ENCODE data around the gene DEFB118. TPM values are rescaled to one million over a fixed set of nuclear protein-coding genes. Genes with fewer than 3 reads are reported as not detected.
"Not testable (repeated sequence)": the region's sequence is repeated elsewhere in the genome, so short reads cannot be mapped to it uniquely, and the experiment has no call there.

Gene DEFB118
- not detected for total RNA-seq

- H3K4me1 ChIP-seq (ENCODE audit: control insufficient read depth in 3 of 3, insufficient read depth in 3 of 3, low read length in 3 of 3): no peaks in the 10 kb centered on the region
- no peak within 1 kb of the TSS for H3K9ac ChIP-seq (ENCODE audit: low read depth in 1 of 3, low read length in 3 of 3)
- no peaks in the 10 kb centered on the region for H3K36me3 ChIP-seq (ENCODE audit: control insufficient read depth in 3 of 3, insufficient read depth in 3 of 3, low read length in 3 of 3)
- H3K9me3 ChIP-seq (ENCODE audit: control insufficient read depth in 3 of 3, low read length in 3 of 3): no peaks in the 10 kb centered on the region
- no peak within 1 kb of the TSS for H3K4me3 ChIP-seq (ENCODE audit: low read length in 3 of 3)
- no peaks in the 10 kb centered on the region for H3K27me3 ChIP-seq (ENCODE audit: control insufficient read depth in 3 of 3, insufficient read depth in 3 of 3, low read length in 3 of 3)
- H3K27ac ChIP-seq (ENCODE audit: low read depth, low read length): no peak within 1 kb of the TSS
These were observed at the start of gene DEFB118 for GRCh38 chr20:31368301-31368700. Gene DEFB118, plus strand, starts transcription at chr20:31368601. Its CDS starts 50 bp downstream, at chr20:31368651.

GRCh38 chr20:31322504-31322903 lies 45.9 kb upstream of the DEFB118 start:
- no peak overlapping the region for H3K4me3 ChIP-seq (ENCODE audit: low read length in 3 of 3)
- H3K27me3 ChIP-seq (ENCODE audit: control insufficient read depth in 3 of 3, insufficient read depth in 3 of 3, low read length in 3 of 3): no peaks in the 10 kb centered on the region
- no peaks in the 10 kb centered on the region for H3K36me3 ChIP-seq (ENCODE audit: control insufficient read depth in 3 of 3, insufficient read depth in 3 of 3, low read length in 3 of 3)
- H3K27ac ChIP-seq (ENCODE audit: low read depth, low read length): no peak overlapping the region
- H3K9me3 ChIP-seq (ENCODE audit: control insufficient read depth in 3 of 3, low read length in 3 of 3): peaks cover 0 to 8% (median 4%) of the 10 kb centered on the region in 3 donors
- H3K4me1 ChIP-seq (ENCODE audit: control insufficient read depth in 3 of 3, insufficient read depth in 3 of 3, low read length in 3 of 3): no peaks in the 10 kb centered on the region
- no peak overlapping the region for H3K9ac ChIP-seq (ENCODE audit: low read depth in 1 of 3, low read length in 3 of 3)

- Histone ChIP-seq H3K9ac (ENCODE audit: low read depth in 1 of 3, low read length in 3 of 3) (no peak overlapping the region), H3K4me3 (ENCODE audit: low read length in 3 of 3) (no peak overlapping the region), H3K27ac (ENCODE audit: low read depth, low read length) (no peak overlapping the region), H3K4me1 (ENCODE audit: control insufficient read depth in 3 of 3, insufficient read depth in 3 of 3, low read length in 3 of 3) (no peaks in the 10 kb centered on the region), H3K36me3 (ENCODE audit: control insufficient read depth in 3 of 3, insufficient read depth in 3 of 3, low read length in 3 of 3) (no peaks in the 10 kb centered on the region), H3K9me3 (ENCODE audit: control insufficient read depth in 3 of 3, low read length in 3 of 3) (no peaks in the 10 kb centered on the region), H3K27me3 (ENCODE audit: control insufficient read depth in 3 of 3, insufficient read depth in 3 of 3, low read length in 3 of 3) (no peaks in the 10 kb centered on the region)
These were observed 37.5 kb upstream of the DEFB118 start for GRCh38 chr20:31330893-31331292.

GRCh38 chr20:31341470-31341869 lies 26.9 kb upstream of the DEFB118 start:
- H3K36me3 ChIP-seq (ENCODE audit: control insufficient read depth in 3 of 3, insufficient read depth in 3 of 3, low read length in 3 of 3): no peaks in the 10 kb centered on the region
- H3K4me3 ChIP-seq (ENCODE audit: low read length in 3 of 3): no peak overlapping the region
- H3K9ac ChIP-seq (ENCODE audit: low read depth in 1 of 3, low read length in 3 of 3): no peak overlapping the region
- H3K27me3 ChIP-seq (ENCODE audit: control insufficient read depth in 3 of 3, insufficient read depth in 3 of 3, low read length in 3 of 3): peaks cover 0 to 3% (median 0%) of the 10 kb centered on the region in 3 donors
- no peak overlapping the region for H3K27ac ChIP-seq (ENCODE audit: low read depth, low read length)
- no peaks in the 10 kb centered on the region for H3K4me1 ChIP-seq (ENCODE audit: control insufficient read depth in 3 of 3, insufficient read depth in 3 of 3, low read length in 3 of 3)
- no peaks in the 10 kb centered on the region for H3K9me3 ChIP-seq (ENCODE audit: control insufficient read depth in 3 of 3, low read length in 3 of 3)

- Histone ChIP-seq H3K9ac (ENCODE audit: low read depth in 1 of 3, low read length in 3 of 3) (no peak overlapping the region), H3K4me1 (ENCODE audit: control insufficient read depth in 3 of 3, insufficient read depth in 3 of 3, low read length in 3 of 3) (no peaks in the 10 kb centered on the region), H3K9me3 (ENCODE audit: control insufficient read depth in 3 of 3, low read length in 3 of 3) (peaks cover 0 to 4% (median 0%) of the 10 kb centered on the region in 3 donors), H3K27me3 (ENCODE audit: control insufficient read depth in 3 of 3, insufficient read depth in 3 of 3, low read length in 3 of 3) (no peaks in the 10 kb centered on the region), H3K27ac (ENCODE audit: low read depth, low read length) (no peak overlapping the region), H3K36me3 (ENCODE audit: control insufficient read depth in 3 of 3, insufficient read depth in 3 of 3, low read length in 3 of 3) (no peaks in the 10 kb centered on the region), H3K4me3 (ENCODE audit: low read length in 3 of 3) (no peak overlapping the region)
These were observed 12.4 kb upstream of the DEFB118 start for GRCh38 chr20:31355981-31356380.

GRCh38 chr20:31363295-31363694 lies 5.1 kb upstream of the DEFB118 start:
- Histone ChIP-seq H3K36me3 (ENCODE audit: control insufficient read depth in 3 of 3, insufficient read depth in 3 of 3, low read length in 3 of 3) (no peaks in the 10 kb centered on the region), H3K27ac (ENCODE audit: low read depth, low read length) (no peak overlapping the region), H3K4me3 (ENCODE audit: low read length in 3 of 3) (no peak overlapping the region), H3K9ac (ENCODE audit: low read depth in 1 of 3, low read length in 3 of 3) (no peak overlapping the region), H3K27me3 (ENCODE audit: control insufficient read depth in 3 of 3, insufficient read depth in 3 of 3, low read length in 3 of 3) (no peaks in the 10 kb centered on the region), H3K9me3 (ENCODE audit: control insufficient read depth in 3 of 3, low read length in 3 of 3) (no peaks in the 10 kb centered on the region), H3K4me1 (ENCODE audit: control insufficient read depth in 3 of 3, insufficient read depth in 3 of 3, low read length in 3 of 3) (no peaks in the 10 kb centered on the region)

GRCh38 chr20:31364272-31364671 lies 4.1 kb upstream of the DEFB118 start:
- not testable (repeated sequence) for H3K27ac ChIP-seq (ENCODE audit: low read depth, low read length)

GRCh38 chr20:31374346-31374745 lies 5.9 kb downstream of the DEFB118 start:
- Histone ChIP-seq H3K9ac (ENCODE audit: low read depth in 1 of 3, low read length in 3 of 3) (no peak overlapping the region), H3K4me1 (ENCODE audit: control insufficient read depth in 3 of 3, insufficient read depth in 3 of 3, low read length in 3 of 3) (no peaks in the 10 kb centered on the region), H3K27me3 (ENCODE audit: control insufficient read depth in 3 of 3, insufficient read depth in 3 of 3, low read length in 3 of 3) (no peaks in the 10 kb centered on the region), H3K9me3 (ENCODE audit: control insufficient read depth in 3 of 3, low read length in 3 of 3) (peaks cover 0 to 5% (median 2%) of the 10 kb centered on the region in 3 donors), H3K36me3 (ENCODE audit: control insufficient read depth in 3 of 3, insufficient read depth in 3 of 3, low read length in 3 of 3) (no peaks in the 10 kb centered on the region), H3K4me3 (ENCODE audit: low read length in 3 of 3) (no peak overlapping the region), H3K27ac (ENCODE audit: low read depth, low read length) (no peak overlapping the region)

More at GRCh38 chr20:31364272-31364671, 4.1 kb upstream of the DEFB118 start:
- H3K9ac ChIP-seq (ENCODE audit: low read depth in 1 of 3, low read length in 3 of 3); H3K36me3 ChIP-seq (ENCODE audit: control insufficient read depth in 3 of 3, insufficient read depth in 3 of 3, low read length in 3 of 3); H3K4me1 ChIP-seq (ENCODE audit: control insufficient read depth in 3 of 3, insufficient read depth in 3 of 3, low read length in 3 of 3); H3K27me3 ChIP-seq (ENCODE audit: control insufficient read depth in 3 of 3, insufficient read depth in 3 of 3, low read length in 3 of 3); H3K9me3 ChIP-seq (ENCODE audit: control insufficient read depth in 3 of 3, low read length in 3 of 3); H3K4me3 ChIP-seq (ENCODE audit: low read length in 3 of 3): not testable (repeated sequence)

- Histone ChIP-seq H3K9me3 (ENCODE audit: control insufficient read depth in 3 of 3, low read length in 3 of 3) (peaks cover 0 to 2% (median 0%) of the 10 kb centered on the region in 3 donors), H3K27ac (ENCODE audit: low read depth, low read length) (no peak within 1 kb of the TSS), H3K4me1 (ENCODE audit: control insufficient read depth in 3 of 3, insufficient read depth in 3 of 3, low read length in 3 of 3) (no peaks in the 10 kb centered on the region), H3K27me3 (ENCODE audit: control insufficient read depth in 3 of 3, insufficient read depth in 3 of 3, low read length in 3 of 3) (no peaks in the 10 kb centered on the region), H3K4me3 (ENCODE audit: low read length in 3 of 3) (no peak within 1 kb of the TSS), H3K36me3 (ENCODE audit: control insufficient read depth in 3 of 3, insufficient read depth in 3 of 3, low read length in 3 of 3) (no peaks in the 10 kb centered on the region), H3K9ac (ENCODE audit: low read depth in 1 of 3, low read length in 3 of 3) (no peak within 1 kb of the TSS)
These were observed 22.1 kb downstream of the DEFB118 start, which contains the start of gene DEFB119 for GRCh38 chr20:31390490-31390889. Gene DEFB119, minus strand, starts transcription at chr20:31390590. Its CDS starts 107 bp downstream, at chr20:31390483.

GRCh38 chr20:31392836-31393235 lies 24.4 kb downstream of the DEFB118 start:
- Histone ChIP-seq H3K27ac (ENCODE audit: low read depth, low read length) (no peak overlapping the region), H3K4me3 (ENCODE audit: low read length in 3 of 3) (no peak overlapping the region), H3K27me3 (ENCODE audit: control insufficient read depth in 3 of 3, insufficient read depth in 3 of 3, low read length in 3 of 3) (no peaks in the 10 kb centered on the region), H3K36me3 (ENCODE audit: control insufficient read depth in 3 of 3, insufficient read depth in 3 of 3, low read length in 3 of 3) (no peaks in the 10 kb centered on the region), H3K9me3 (ENCODE audit: control insufficient read depth in 3 of 3, low read length in 3 of 3) (peaks cover 0 to 2% (median 0%) of the 10 kb centered on the region in 3 donors), H3K9ac (ENCODE audit: low read depth in 1 of 3, low read length in 3 of 3) (no peak overlapping the region), H3K4me1 (ENCODE audit: control insufficient read depth in 3 of 3, insufficient read depth in 3 of 3, low read length in 3 of 3) (no peaks in the 10 kb centered on the region)

All from skeletal muscle tissue (tissue), 4 donors.